HCT116 (cell line): ENCODE data around the gene ABCC2. TPM values are rescaled to one million over a fixed set of nuclear protein-coding genes. Genes with fewer than 3 reads are reported as not detected.

ENCODE experiments used
- ATAC-seq: fragments of 200-7000 bp; cut with Tn5 transposase; 2 replicates; pipeline ENCODE4 v1.9.1; 2020; ENCODE audit warnings: mild to moderate bottlenecking, moderate library complexity
- BruUV-seq: library from RNA; stranded (reverse); fragments of 400-500 nt; replicated peaks from 2 replicates; lab custom pipeline; 2021; lab: Mats Ljungman, UMichigan
- CTCF ChIA-PET: fragments of 300-600 bp; sonication (Branson Sonifier 250); formaldehyde crosslinking; loops from one replicate; lab custom pipeline; 2021; ENCODE audit warnings: antibody characterized with exemption; lab: Charles Lee
- POLR2A ChIA-PET: fragments of 300-600, 350-600 bp; sonication (Branson Sonifier 250); formaldehyde crosslinking; loops from one replicate; lab custom pipeline; 2021; ENCODE audit warnings: antibody characterized with exemption; lab: Charles Lee
- RAD21 ChIA-PET, 2 experiments: fragments of 300-600 bp; sonication (Branson Sonifier 250); formaldehyde crosslinking; loops; one replicate each; lab custom pipeline; 2023; ENCODE audit warnings: low total read pairs in 2 of 2; ENCODE audit not compliant: uncharacterized antibody in 2 of 2, unreplicated experiment in 2 of 2, low non-redundant PET in 1 of 2; lab: Charles Lee
- DNase-seq: peaks from one replicate; pipeline ENCODE4 v3.0.0-alpha.2; 2010; ENCODE audit warnings: low read depth, low spot score
- H2AFZ ChIP-seq: fragments of 200-600 bp; shearing (Covaris generic), sonication (generic); 2 replicates; pipeline ENCODE4 v1.6.1; 2017; ENCODE audit warnings: low read depth, mixed run types, mixed read lengths, antibody characterized with exemption, low read length; ENCODE audit not compliant: poor library complexity, severe bottlenecking
- H3K27ac ChIP-seq: 2 replicates; pipeline ENCODE4 v1.5.1; 2012; ENCODE audit warnings: low read depth, low read length
- H3K27me3 ChIP-seq: fragments of 200-600 bp; sonication (generic); 2 replicates; pipeline ENCODE4 v1.6.1; 2016; ENCODE audit warnings: mixed run types, low read length, mixed read lengths; ENCODE audit not compliant: insufficient read depth
- H3K36me3 ChIP-seq, 2 experiments: fragments of 200-500 bp in 1 of 2; fragments of 200-600 bp in 1 of 2; sonication (Bioruptor generic) in 1 of 2; sonication (generic) in 1 of 2; 2 replicates each; pipeline versions ENCODE4 v1.5.1 to v1.6.1; 2014 to 2016; ENCODE audit warnings: low read length in 2 of 2, inconsistent platforms in 1 of 2, mixed read lengths in 1 of 2, mixed run types in 1 of 2; ENCODE audit not compliant: insufficient read depth in 2 of 2, control insufficient read depth in 1 of 2
- H3K4me1 ChIP-seq, 2 experiments: fragments of 200-600 bp in 1 of 2; sonication (generic) in 1 of 2; 2 replicates each; pipeline versions ENCODE4 v1.5.1 to v1.6.1; 2012 to 2017; ENCODE audit warnings: low read length in 2 of 2, inconsistent platforms in 1 of 2, mild to moderate bottlenecking in 1 of 2, mixed read lengths in 1 of 2, mixed run types in 1 of 2, moderate library complexity in 1 of 2; ENCODE audit not compliant: insufficient read depth in 2 of 2, control insufficient read depth in 1 of 2
- H3K4me2 ChIP-seq: fragments of 200-600 bp; sonication (generic); 2 replicates; pipeline ENCODE4 v1.6.1; 2017; ENCODE audit warnings: mixed run types, low read length, mixed read lengths
- H3K4me3 ChIP-seq, 2 experiments: fragments of 200-600 bp in 1 of 2; sonication (generic) in 1 of 2; replicated peaks in 1 of 2; 2 replicates each; pipeline ENCODE4 v1.5.1; 2011 to 2016; ENCODE audit warnings: low read length in 2 of 2, control low read depth in 1 of 2, low read depth in 1 of 2, mild to moderate bottlenecking in 1 of 2, mixed read lengths in 1 of 2, mixed run types in 1 of 2
- H3K79me2 ChIP-seq: fragments of 200-600 bp; sonication (generic); 2 replicates; pipeline ENCODE4 v1.6.1; 2017; ENCODE audit warnings: mild to moderate bottlenecking, mixed run types, low read length, moderate library complexity, mixed read lengths; ENCODE audit not compliant: insufficient read depth
- H3K9ac ChIP-seq: fragments of 200-600 bp; sonication (generic); 2 replicates; pipeline ENCODE4 v1.6.1; 2016; ENCODE audit warnings: low read length, mixed read lengths
- H3K9me2 ChIP-seq: fragments of 200-600 bp; sonication (generic), shearing (Covaris generic); 2 replicates; pipeline ENCODE4 v1.6.1; 2017; ENCODE audit warnings: mixed run types, mild to moderate bottlenecking, moderate library complexity; ENCODE audit not compliant: insufficient read depth
- H3K9me3 ChIP-seq, 2 experiments: fragments of 200-500 bp in 1 of 2; fragments of 200-600 bp in 1 of 2; sonication (Bioruptor generic) in 1 of 2; sonication (generic) in 1 of 2; 2 replicates each; pipeline ENCODE4 v1.6.1; 2014 to 2017; ENCODE audit warnings: low read length in 2 of 2, mixed read lengths in 2 of 2, inconsistent platforms in 1 of 2, low read depth in 1 of 2, mild to moderate bottlenecking in 1 of 2, mixed run types in 1 of 2, moderate library complexity in 1 of 2; ENCODE audit not compliant: control insufficient read depth in 1 of 2, insufficient read depth in 1 of 2
- H4K20me1 ChIP-seq: fragments of 200-600 bp; sonication (generic), shearing (Covaris generic); 2 replicates; pipeline ENCODE4 v1.6.1; 2017; ENCODE audit warnings: mixed run types, mild to moderate bottlenecking, moderate library complexity; ENCODE audit not compliant: insufficient read depth
- CBX3 ChIP-seq: IDR thresholded peaks from 2 replicates; pipeline ENCODE4 v1.6.1; 2012; ENCODE audit warnings: low read depth
- CEBPB ChIP-seq: IDR thresholded peaks from 2 replicates; pipeline ENCODE4 v1.6.1; 2012; ENCODE audit warnings: low read depth
- EGR1 ChIP-seq: IDR thresholded peaks from 2 replicates; pipeline ENCODE4 v1.6.1; 2012; ENCODE audit warnings: low read depth
- ELF1 ChIP-seq: IDR thresholded peaks from 2 replicates; pipeline ENCODE4 v1.6.1; 2012; ENCODE audit warnings: low read depth, borderline replicate concordance
- EZH2 ChIP-seq: fragments of 200-600 bp; sonication (generic); IDR thresholded peaks from 2 replicates; pipeline ENCODE4 v1.6.1; 2017; ENCODE audit warnings: antibody characterized with exemption, mixed run types
- EZH2phosphoT487 ChIP-seq: fragments of 200-600 bp; IDR thresholded peaks from 2 replicates; pipeline ENCODE4 v1.6.1; 2018; ENCODE audit warnings: antibody characterized with exemption, borderline replicate concordance
- FOSL1 ChIP-seq: IDR thresholded peaks from 2 replicates; pipeline ENCODE4 v1.6.1; 2012; ENCODE audit warnings: low read depth
- JUND ChIP-seq: IDR thresholded peaks from 2 replicates; pipeline ENCODE4 v1.6.1; 2012
- MAX ChIP-seq: IDR thresholded peaks from 2 replicates; pipeline ENCODE4 v1.6.1; 2012
- POLR2A ChIP-seq: IDR thresholded peaks from 2 replicates; pipeline ENCODE4 v1.7.0; 2011; ENCODE audit warnings: borderline replicate concordance; ENCODE audit not compliant: insufficient read depth, insufficient read length; ENCODE audit errors: extremely low read depth
- POLR2AphosphoS5 ChIP-seq: IDR thresholded peaks from 2 replicates; pipeline ENCODE4 v1.6.1; 2011; ENCODE audit warnings: mild to moderate bottlenecking, low read depth, low read length, moderate library complexity
- RAD21 ChIP-seq: IDR thresholded peaks from 2 replicates; pipeline ENCODE4 v1.6.1; 2012; ENCODE audit warnings: low read depth, mild to moderate bottlenecking
- SIN3A ChIP-seq: IDR thresholded peaks from 2 replicates; pipeline ENCODE4 v1.6.1; 2012; ENCODE audit warnings: low read depth
- SRF ChIP-seq: IDR thresholded peaks from 2 replicates; pipeline ENCODE4 v1.6.1; 2012; ENCODE audit warnings: low read depth
- TCF7L2 ChIP-seq: IDR thresholded peaks from 2 replicates; pipeline ENCODE4 v1.7.0; 2011; ENCODE audit warnings: borderline replicate concordance, inconsistent platforms; ENCODE audit not compliant: insufficient read depth, insufficient read length; ENCODE audit errors: extremely low read depth
- YY1 ChIP-seq: IDR thresholded peaks from 2 replicates; pipeline ENCODE4 v1.6.1; 2011; ENCODE audit warnings: low read length, low read depth, moderate library complexity, mild to moderate bottlenecking; ENCODE audit not compliant: insufficient replicate concordance; ENCODE audit errors: extremely low read depth
- ZBTB33 ChIP-seq: IDR thresholded peaks from 2 replicates; pipeline ENCODE4 v1.6.1; 2011; ENCODE audit warnings: mild to moderate bottlenecking, low read length, moderate library complexity; ENCODE audit not compliant: insufficient replicate concordance; ENCODE audit errors: extremely low read depth
- ZFX ChIP-seq: fragments of 450-650 bp; IDR thresholded peaks from 2 replicates; pipeline ENCODE4 v1.6.1; 2017
- ZNF274 ChIP-seq: fragments of 200-500 bp; sonication (Bioruptor generic); IDR thresholded peaks from 2 replicates; pipeline ENCODE4 v1.6.1; 2014; ENCODE audit warnings: mild to moderate bottlenecking, low read depth, low read length, inconsistent platforms
- intact Hi-C: fragments of 100-400 bp; cut with micrococcal nuclease; formaldehyde crosslinking; loops from 2 replicates; pipeline ENCODE4 v1.10.0; 2022
- total RNA-seq: library from RNA; stranded (reverse); gene quantifications from one replicate; pipeline ENCODE4 v1.2.1, GENCODE V29; 2021; ENCODE audit not compliant: unreplicated experiment
- TF ChIP-seq, protein P1 (sequence below): IDR thresholded peaks from 2 replicates; pipeline ENCODE4 v1.6.1; 2012
- TF ChIP-seq, protein P2 (sequence below), 3 experiments: fragments of 200-600 bp in 1 of 3; sonication (generic) in 1 of 3; IDR thresholded peaks in 2 of 3; conservative IDR thresholded peaks in 1 of 3; 2 replicates each; pipeline ENCODE4 v1.5.1; 2012 to 2017; ENCODE audit warnings: low read depth in 2 of 3, low read length in 2 of 3, antibody characterized with exemption in 1 of 3, borderline replicate concordance in 1 of 3, control low read depth in 1 of 3, mild to moderate bottlenecking in 1 of 3, mixed read lengths in 1 of 3, mixed run types in 1 of 3, moderate library complexity in 1 of 3; ENCODE audit not compliant: insufficient read depth in 1 of 3

ABCC2 gene
- total RNA-seq, 1 experiment from 2014 or later, result 88.2 TPM

DNA sequence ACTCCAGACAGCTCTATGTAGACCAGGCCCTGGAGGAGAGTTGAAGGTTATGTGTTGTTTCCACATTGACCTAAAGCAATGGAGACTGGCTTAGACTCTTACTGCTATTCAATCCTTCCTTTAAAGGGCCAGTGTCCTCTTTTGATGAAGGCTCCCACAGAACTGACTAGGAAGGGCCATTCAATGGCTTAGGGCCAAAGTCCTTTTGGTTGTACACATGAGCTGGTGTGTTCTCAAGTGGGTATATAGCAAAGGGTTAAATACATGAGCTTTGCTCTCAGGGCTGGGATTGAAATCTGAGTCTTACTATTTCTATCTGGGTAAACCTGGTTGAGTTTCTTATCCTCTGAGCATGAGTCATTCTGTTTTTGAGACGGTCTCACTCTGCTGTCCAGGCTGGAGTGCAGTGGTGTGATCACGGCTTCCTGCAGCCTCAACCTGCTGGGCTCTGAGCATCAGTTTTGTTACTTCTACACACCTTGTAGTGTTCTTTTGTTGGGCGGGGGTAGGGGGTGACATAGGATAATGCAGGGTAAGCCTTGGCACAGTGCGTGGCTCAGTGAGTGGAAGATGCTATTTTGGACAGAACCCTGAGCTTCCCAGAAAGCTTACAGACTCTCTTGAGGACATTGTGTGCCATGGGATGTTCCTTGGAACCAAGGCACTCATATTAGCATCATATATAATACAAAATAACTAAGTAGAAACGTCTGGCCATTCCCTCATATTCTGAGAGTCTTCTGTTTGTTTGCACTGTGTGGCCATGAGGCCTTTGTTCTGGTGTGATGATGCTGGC, 90.1 kb downstream of the ABCC2 start:
- intact Hi-C loops, result no loop called here
- no peak overlapping the region for H3K9ac ChIP-seq
- no peak overlapping the region for H2AFZ ChIP-seq
- no peaks in the 10 kb centered on the region for H3K27me3 ChIP-seq
- H3K27ac ChIP-seq, result no peak overlapping the region
- ChIA-PET CTCF (interaction anchor here (1.7 kb wide), 1 partner anchor 173 kb away, joined by 3 read pairs; no protein-coding TSS in a partner anchor), POLR2A (no interaction called here), RAD21 (interaction anchor here in 1 of 2 experiments (0.8 kb wide), 1 partner anchor 34 kb away, joined by 3 read pairs; no protein-coding TSS in a partner anchor)
- peaks cover 7 to 17% of the 10 kb centered on the region in 2 experiments; a peak in 2 of 4 replicates for H3K4me1 ChIP-seq
- no peaks in the 10 kb centered on the region for H3K79me2 ChIP-seq
- no peaks in the 10 kb centered on the region for H3K9me2 ChIP-seq
- no peaks in the 10 kb centered on the region for H3K9me3 ChIP-seq
- peak overlapping the region; percentile 13; the same call in 1 of the 2 replicates for H3K4me2 ChIP-seq
- H4K20me1 ChIP-seq, result no peaks in the 10 kb centered on the region
- BruUV-seq, result no TSS peak
- no peak for DNase-seq
- H3K36me3 ChIP-seq, result peaks cover 19 to 24% of the 10 kb centered on the region in 2 experiments
- H3K4me3 ChIP-seq, result no peak overlapping the region
- ATAC-seq, result peak; percentile 58
- TF ChIP-seq SIN3A, result no peak
- no peak for TF ChIP-seq YY1
- TF ChIP-seq CBX3, result peak; percentile 65; the same call in 1 of the 2 replicates
- no peak for TF ChIP-seq ZNF274
- TF ChIP-seq EGR1, result no peak
- TF ChIP-seq EZH2phosphoT487, result no peak
- TF ChIP-seq, protein P1, sequence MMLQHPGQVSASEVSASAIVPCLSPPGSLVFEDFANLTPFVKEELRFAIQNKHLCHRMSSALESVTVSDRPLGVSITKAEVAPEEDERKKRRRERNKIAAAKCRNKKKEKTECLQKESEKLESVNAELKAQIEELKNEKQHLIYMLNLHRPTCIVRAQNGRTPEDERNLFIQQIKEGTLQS, result no peak
- TF ChIP-seq SRF, result no peak
- no peak for TF ChIP-seq TCF7L2
- TF ChIP-seq, protein P2, sequence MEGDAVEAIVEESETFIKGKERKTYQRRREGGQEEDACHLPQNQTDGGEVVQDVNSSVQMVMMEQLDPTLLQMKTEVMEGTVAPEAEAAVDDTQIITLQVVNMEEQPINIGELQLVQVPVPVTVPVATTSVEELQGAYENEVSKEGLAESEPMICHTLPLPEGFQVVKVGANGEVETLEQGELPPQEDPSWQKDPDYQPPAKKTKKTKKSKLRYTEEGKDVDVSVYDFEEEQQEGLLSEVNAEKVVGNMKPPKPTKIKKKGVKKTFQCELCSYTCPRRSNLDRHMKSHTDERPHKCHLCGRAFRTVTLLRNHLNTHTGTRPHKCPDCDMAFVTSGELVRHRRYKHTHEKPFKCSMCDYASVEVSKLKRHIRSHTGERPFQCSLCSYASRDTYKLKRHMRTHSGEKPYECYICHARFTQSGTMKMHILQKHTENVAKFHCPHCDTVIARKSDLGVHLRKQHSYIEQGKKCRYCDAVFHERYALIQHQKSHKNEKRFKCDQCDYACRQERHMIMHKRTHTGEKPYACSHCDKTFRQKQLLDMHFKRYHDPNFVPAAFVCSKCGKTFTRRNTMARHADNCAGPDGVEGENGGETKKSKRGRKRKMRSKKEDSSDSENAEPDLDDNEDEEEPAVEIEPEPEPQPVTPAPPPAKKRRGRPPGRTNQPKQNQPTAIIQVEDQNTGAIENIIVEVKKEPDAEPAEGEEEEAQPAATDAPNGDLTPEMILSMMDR (IDR thresholded peaks at IDR 0.05 in 2 of 3, conservative IDR thresholded peaks at IDR 0.05 in 1 of 3; ENCODE audit: borderline replicate concordance in 1 of 3, insufficient read depth in 1 of 3, low read depth in 2 of 3, low read length in 2 of 3), result no peak
- peak; percentile 43 for TF ChIP-seq JUND
- TF ChIP-seq FOSL1, result 0 out of 2 replicates have a peak, but pooled peaks have one; percentile 42
- no peak for TF ChIP-seq POLR2A
- no peak for TF ChIP-seq ZFX
- no peak for TF ChIP-seq POLR2AphosphoS5
- no peak for TF ChIP-seq ZBTB33
- TF ChIP-seq EZH2, result no peak
- TF ChIP-seq CEBPB, result no peak
- TF ChIP-seq ELF1, result no peak
- no peak for TF ChIP-seq RAD21
- peak; percentile 23; the same call in 1 of the 2 replicates for TF ChIP-seq MAX
